DMS 273 (cell line): ENCODE results near the gene RND2.

Experiments used
- DNase-seq: peaks from one replicate; lab custom pipeline; 2025; ENCODE audit not compliant: unreplicated experiment; lab: John Stamatoyannopoulos, UW

Gene RND2

GRCh38 chr17:43069368-43069898, 44.4 kb downstream of the RND2 start:
- no peak for DNase-seq

- no peak for DNase-seq
These were observed 45.2 kb downstream of the RND2 start for GRCh38 chr17:43070257-43070656.

GRCh38 chr17:43070872-43071271, 45.8 kb downstream of the RND2 start:
- DNase-seq: no peak

GRCh38 chr17:43074869-43075268, 49.8 kb downstream of the RND2 start:
- no peak for DNase-seq

GRCh38 chr17:43079641-43080302, 54.7 kb downstream of the RND2 start:
- no peak for DNase-seq
